Stimulated activated CD8-positive, alpha-beta memory T cell treated with anti-CD3 and anti-CD28 coated beads, Interleukin-15, amount 100 ng/mL, for 1 hour (primary cell): ENCODE measurements around the gene GRB10.
"Not testable (repeated sequence)": the region's sequence is repeated elsewhere in the genome, so short reads cannot be mapped to it uniquely, and the experiment has no call there.

ENCODE experiments used
- DNase-seq: peaks from one replicate; pipeline ENCODE4 v3.0.0-alpha.2; 2020; ENCODE audit warnings: low read depth

GRB10 gene

GRCh38 chr7:50545613-50546012 is 237.1 kb downstream of the GRB10 start:
- DNase-seq, result not testable (repeated sequence)

GRCh38 chr7:50544992-50545391 is 237.7 kb downstream of the GRB10 start:
- no peak for DNase-seq

- no peak for DNase-seq
Measured at GRCh38 chr7:50543776-50544442, 238.8 kb downstream of the GRB10 start.

GRCh38 chr7:50542132-50542531 is 240.6 kb downstream of the GRB10 start:
- no peak for DNase-seq

GRCh38 chr7:50540785-50541579 is 241.7 kb downstream of the GRB10 start:
- DNase-seq, result no peak
